HepG2 (cell line): Measurements from ENCODE around the gene HYAL2. TPM values are rescaled to one million over a fixed set of nuclear protein-coding genes. Genes with fewer than 3 reads are reported as not detected.

Source experiments
- ATAC-seq: fragments of 200-7000 bp; cut with Tn5 transposase; 3 replicates; pipeline ENCODE4 v1.9.1; 2020; ENCODE audit warnings: mild to moderate bottlenecking, moderate library complexity
- BruUV-seq: library from RNA; stranded (reverse); fragments of 400-500 nt; replicated peaks from 2 replicates; lab custom pipeline; 2021; lab: Mats Ljungman, UMichigan
- CTCF ChIA-PET: fragments of 300-600 bp; formaldehyde crosslinking; extraction: SDS; loops from one replicate; lab custom pipeline; 2021; ENCODE audit warnings: low total read pairs, inconsistent platforms, low intra/inter-chr PET ratio; lab: Yijun Ruan, JAX
- POLR2A ChIA-PET: fragments of 350-600 bp; sonication (Branson Sonifier 250); formaldehyde crosslinking; loops from one replicate; lab custom pipeline; 2020; ENCODE audit warnings: antibody characterized with exemption, inconsistent platforms; lab: Yijun Ruan, JAX
- DNase-seq: peaks from one replicate; pipeline ENCODE4 v3.0.0-alpha.2; 2015; ENCODE audit warnings: low spot score
- FAIRE-seq: peaks from 3 replicates; lab custom pipeline; 2011; peaks lifted over from hg19 to GRCh38; lab: Jason Lieb, UNC
- H2AFZ ChIP-seq: one replicate; pipeline ENCODE4 v1.6.1; 2011; ENCODE audit warnings: low read length, inconsistent platforms
- H3K27ac ChIP-seq: fragments of 300-600 bp; 3 replicates; pipeline ENCODE4 v1.8.0; 2011; ENCODE audit warnings: mixed run types, mild to moderate bottlenecking, mixed read lengths, low read length, inconsistent platforms; ENCODE audit not compliant: insufficient read depth; ENCODE audit errors: extremely low read length
- H3K27me3 ChIP-seq, 2 experiments: fragments of 200-600 bp in 1 of 2; 2 replicates in 1 of 2; 3 replicates in 1 of 2; pipeline versions ENCODE4 v1.6.0 to v1.8.0; 2011; ENCODE audit warnings: low read length in 2 of 2, mild to moderate bottlenecking in 2 of 2, moderate library complexity in 2 of 2, inconsistent platforms in 1 of 2; ENCODE audit not compliant: insufficient read depth in 2 of 2, control insufficient read depth in 1 of 2
- H3K36me3 ChIP-seq, 2 experiments: fragments of 200-600 bp in 1 of 2; replicated peaks in 1 of 2; 2 replicates in 1 of 2; 3 replicates in 1 of 2; pipeline versions ENCODE4 v1.5.1 to v1.8.0; 2011; ENCODE audit warnings: low read length in 2 of 2, inconsistent platforms in 1 of 2; ENCODE audit not compliant: insufficient read depth in 2 of 2, control insufficient read depth in 1 of 2
- H3K4me1 ChIP-seq: 2 replicates; pipeline ENCODE4 v1.5.1; 2012; ENCODE audit warnings: low read length, inconsistent platforms; ENCODE audit not compliant: insufficient read depth
- H3K4me2 ChIP-seq: 2 replicates; pipeline ENCODE4 v1.6.0; 2011; ENCODE audit warnings: low read depth, low read length, inconsistent platforms
- H3K4me3 ChIP-seq, 3 experiments: fragments of 200-600 bp in 1 of 3; sonication (generic), shearing (Covaris generic) in 1 of 3; replicated peaks in 1 of 3; 2 replicates each; pipeline ENCODE4 v1.5.1; 2011 to 2016; ENCODE audit warnings: low read length in 3 of 3, inconsistent platforms in 2 of 3, low read depth in 2 of 3, mild to moderate bottlenecking in 2 of 3, control low read depth in 1 of 3, mixed read lengths in 1 of 3; ENCODE audit not compliant: insufficient read depth in 1 of 3
- H3K79me2 ChIP-seq: one replicate; pipeline ENCODE4 v1.6.1; 2011; ENCODE audit warnings: low read length, inconsistent platforms; ENCODE audit not compliant: insufficient read depth
- H3K9ac ChIP-seq: 2 replicates; pipeline ENCODE4 v1.6.0; 2011; ENCODE audit warnings: mild to moderate bottlenecking, low read depth, low read length, inconsistent platforms; ENCODE audit not compliant: insufficient read depth
- H3K9me3 ChIP-seq: 2 replicates; pipeline ENCODE4 v1.5.1; 2012; ENCODE audit warnings: mild to moderate bottlenecking, low read length
- H4K20me1 ChIP-seq: 2 replicates; pipeline ENCODE4 v1.6.0; 2011; ENCODE audit warnings: inconsistent platforms, mild to moderate bottlenecking, low read length, moderate library complexity; ENCODE audit not compliant: insufficient read depth
- ERF ChIP-seq: IDR thresholded peaks from 2 replicates; pipeline ENCODE4 v1.6.1; 2018; ENCODE audit warnings: missing biosample characterization, missing genetic modification reagents
- FOSL2 ChIP-seq: sonication (generic); formaldehyde crosslinking; IDR thresholded peaks from 2 replicates; pipeline ENCODE4 v1.4.0; 2020; ENCODE audit warnings: missing genetic modification reagents
- KAT8 ChIP-seq: IDR thresholded peaks from 2 replicates; pipeline ENCODE4 v1.6.1; 2016; ENCODE audit warnings: missing genetic modification reagents, missing compliant biosample characterization
- ZFY ChIP-seq: sonication (generic); formaldehyde crosslinking; IDR thresholded peaks from 2 replicates; pipeline ENCODE4 v1.4.0; 2020; ENCODE audit warnings: missing genetic modification reagents
- ZNF607 ChIP-seq: sonication (generic); formaldehyde crosslinking; IDR thresholded peaks from 2 replicates; pipeline ENCODE4 v1.5.1; 2020; ENCODE audit warnings: missing genetic modification reagents, mild to moderate bottlenecking, borderline replicate concordance
- ZSCAN20 ChIP-seq: sonication (generic); formaldehyde crosslinking; IDR thresholded peaks from 2 replicates; pipeline ENCODE4 v1.4.0; 2020; ENCODE audit warnings: missing genetic modification reagents, mild to moderate bottlenecking, borderline replicate concordance
- WGBS: methylation state at CpG from one replicate; pipeline ENCODE4 v1.1.6; 2017; ENCODE audit warnings: low lambda C conversion rate; 5-methylcytosine and 5-hydroxymethylcytosine counted together
- in situ Hi-C: cut with HindIII; loops from 2 replicates; pipeline ENCODE4 v1.10.0; 2017; ENCODE audit warnings: low pct_unique_long_range_greater_than_20kb; ENCODE audit not compliant: extremely low pct_ligation_motif_present
- intact Hi-C: fragments of 100-400 bp; cut with micrococcal nuclease; formaldehyde crosslinking; loops from one replicate; pipeline ENCODE4 v1.10.0; 2022; ENCODE audit not compliant: unreplicated experiment
- polyA plus RNA-seq, 8 experiments: library from polyadenylated mRNA; depleted of rRNA in 3 of 8; stranded (reverse) in 7 of 8; unstranded in 1 of 8; fragments of >200 nt; fragmentation: Illumina TruSeq in 4 of 8; extraction: Trizol in 4 of 8; gene quantifications; 2 replicates each; pipeline versions ENCODE4 v1.2.1 to v1.2.3, GENCODE V29; 2011 to 2016; ENCODE audit warnings: low read depth in 4 of 8, missing spikeins in 1 of 8, mixed read lengths in 1 of 8; ENCODE audit not compliant: insufficient read depth in 1 of 8
- total RNA-seq, 5 experiments: library from RNA; depleted of rRNA; stranded (reverse); fragments of >200 nt; fragmentation: Illumina TruSeq; extraction: Trizol; gene quantifications; 2 replicates each; pipeline ENCODE4 v1.2.3, GENCODE V29; 2016; ENCODE audit warnings: low read depth in 1 of 5
- TF ChIP-seq, protein P1 (sequence below): sonication (generic); formaldehyde crosslinking; IDR thresholded peaks from 2 replicates; pipeline ENCODE4 v1.9.0; 2022; ENCODE audit warnings: missing genetic modification reagents, mild to moderate bottlenecking, borderline replicate concordance
- TF ChIP-seq, protein P2 (sequence below): IDR thresholded peaks from 2 replicates; pipeline ENCODE4 v1.6.1; 2016; ENCODE audit warnings: low read depth

Gene HYAL2
- total and polyA plus RNA-seq, 2 of the 13 experiments (the other 11 are each of a cell fraction or from before 2014, with no cell fraction given), result 76.2 to 102 TPM

- H4K20me1 ChIP-seq, result peaks cover 25% of the 10 kb centered on the region
- in situ Hi-C loops, result no loop called here
- no TSS peak for BruUV-seq
- TF ChIP-seq ZNF607 (CRISPR knock-in tag), result no peak
- TF ChIP-seq ZSCAN20, result no peak
- TF ChIP-seq, protein P1, sequence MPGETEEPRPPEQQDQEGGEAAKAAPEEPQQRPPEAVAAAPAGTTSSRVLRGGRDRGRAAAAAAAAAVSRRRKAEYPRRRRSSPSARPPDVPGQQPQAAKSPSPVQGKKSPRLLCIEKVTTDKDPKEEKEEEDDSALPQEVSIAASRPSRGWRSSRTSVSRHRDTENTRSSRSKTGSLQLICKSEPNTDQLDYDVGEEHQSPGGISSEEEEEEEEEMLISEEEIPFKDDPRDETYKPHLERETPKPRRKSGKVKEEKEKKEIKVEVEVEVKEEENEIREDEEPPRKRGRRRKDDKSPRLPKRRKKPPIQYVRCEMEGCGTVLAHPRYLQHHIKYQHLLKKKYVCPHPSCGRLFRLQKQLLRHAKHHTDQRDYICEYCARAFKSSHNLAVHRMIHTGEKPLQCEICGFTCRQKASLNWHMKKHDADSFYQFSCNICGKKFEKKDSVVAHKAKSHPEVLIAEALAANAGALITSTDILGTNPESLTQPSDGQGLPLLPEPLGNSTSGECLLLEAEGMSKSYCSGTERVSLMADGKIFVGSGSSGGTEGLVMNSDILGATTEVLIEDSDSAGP (CRISPR knock-in tag), result peak; percentile 21; the same call in 1 of the 2 replicates
- TF ChIP-seq, protein P2, sequence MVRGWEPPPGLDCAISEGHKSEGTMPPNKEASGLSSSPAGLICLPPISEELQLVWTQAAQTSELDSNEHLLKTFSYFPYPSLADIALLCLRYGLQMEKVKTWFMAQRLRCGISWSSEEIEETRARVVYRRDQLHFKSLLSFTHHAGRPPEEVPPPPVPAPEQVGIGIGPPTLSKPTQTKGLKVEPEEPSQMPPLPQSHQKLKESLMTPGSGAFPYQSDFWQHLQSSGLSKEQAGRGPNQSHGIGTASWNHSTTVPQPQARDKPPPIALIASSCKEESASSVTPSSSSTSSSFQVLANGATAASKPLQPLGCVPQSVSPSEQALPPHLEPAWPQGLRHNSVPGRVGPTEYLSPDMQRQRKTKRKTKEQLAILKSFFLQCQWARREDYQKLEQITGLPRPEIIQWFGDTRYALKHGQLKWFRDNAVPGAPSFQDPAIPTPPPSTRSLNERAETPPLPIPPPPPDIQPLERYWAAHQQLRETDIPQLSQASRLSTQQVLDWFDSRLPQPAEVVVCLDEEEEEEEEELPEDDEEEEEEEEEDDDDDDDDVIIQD, result no peak
- no peak for TF ChIP-seq KAT8 (CRISPR knock-in tag)
- 0 out of 2 replicates have a peak, but pooled peaks have one; percentile 5 for TF ChIP-seq FOSL2 (CRISPR knock-in tag)
- 0 out of 2 replicates have a peak, but pooled peaks have one; percentile 7 for TF ChIP-seq ZFY (CRISPR knock-in tag)
- no peak for TF ChIP-seq ERF (CRISPR knock-in tag)
- ATAC-seq, result no peak
- WGBS, result 77% methylated on average over 3 of the region's 5 CpGs
- peak; percentile 21 for FAIRE-seq
- H3K36me3 ChIP-seq, result peaks cover 10 to 31% of the 10 kb centered on the region in 2 experiments; a peak in 4 of 5 replicates
- CTCF ChIA-PET, result no interaction called here
- no peak for DNase-seq
- H3K79me2 ChIP-seq, result peaks cover 39% of the 10 kb centered on the region
- H3K9me3 ChIP-seq, result no peaks in the 10 kb centered on the region
- no peak overlapping the region for H2AFZ ChIP-seq
- peak overlapping the region; percentile 76 to 91 (median 88) for H3K4me3 ChIP-seq
- intact Hi-C loops, result no loop called here
- H3K9ac ChIP-seq, result peak overlapping the region; percentile 91; the same call in 1 of the 2 replicates
- peaks cover 0 to 3% of the 10 kb centered on the region in 2 experiments; a peak in 1 of 5 replicates for H3K27me3 ChIP-seq
- POLR2A ChIA-PET, result interaction anchor here (1.5 kb wide), 2 partner anchors 19 to 57 kb away, joined by 4 to 8 read pairs; partner anchors contain the start of genes HYAL3 and NAA80
- peaks cover 44% of the 10 kb centered on the region for H3K4me1 ChIP-seq
- no peak overlapping the region for H3K27ac ChIP-seq
- H3K4me2 ChIP-seq, result peak overlapping the region; percentile 94
These were observed 34.0 kb upstream of the HYAL2 start for GRCh38 chr3:50356553-50356952.
